H1 (cell line): ENCODE measurements around the gene THBS4. TPM values are rescaled to one million over a fixed set of nuclear protein-coding genes. Genes with fewer than 3 reads are reported as not detected.

Experiments used
- CTCF ChIA-PET: fragments of 300-600 bp; sonication (Branson Sonifier 250); formaldehyde crosslinking; loops from one replicate; lab custom pipeline; 2021; ENCODE audit not compliant: partially characterized antibody; lab: Charles Lee
- POLR2A ChIA-PET: fragments of 300-600 bp; sonication (Branson Sonifier 250); formaldehyde crosslinking; loops from one replicate; lab custom pipeline; 2021; ENCODE audit warnings: inconsistent platforms; ENCODE audit not compliant: partially characterized antibody; lab: Charles Lee
- DNase-seq, 2 experiments: peaks; one replicate each; pipeline versions ENCODE4 v3.0.0 to v3.0.0-alpha.2; 2010 to 2022; ENCODE audit warnings: low spot score in 2 of 2, low read depth in 1 of 2, mixed read lengths in 1 of 2
- FAIRE-seq: peaks from 2 replicates; lab custom pipeline; 2011; peaks lifted over from hg19 to GRCh38; lab: Jason Lieb, UNC
- H2AFZ ChIP-seq: 2 replicates; pipeline ENCODE4 v1.8.1; 2012; ENCODE audit warnings: low read length, inconsistent platforms
- H2AK5ac ChIP-seq: 2 replicates; pipeline ENCODE4 v1.6.1; 2013; ENCODE audit warnings: low read depth, low read length
- H2BK120ac ChIP-seq: replicated peaks from 2 replicates; pipeline ENCODE3; 2013; ENCODE audit warnings: low read depth, low read length, inconsistent platforms
- H2BK12ac ChIP-seq: 2 replicates; pipeline ENCODE4 v1.6.1; 2013; ENCODE audit warnings: low read depth, low read length
- H2BK15ac ChIP-seq: 2 replicates; pipeline ENCODE4 v1.6.1; 2013; ENCODE audit warnings: low read length
- H2BK20ac ChIP-seq: 2 replicates; pipeline ENCODE4 v1.6.1; 2013; ENCODE audit warnings: low read length
- H2BK5ac ChIP-seq: 2 replicates; pipeline ENCODE4 v1.6.1; 2013; ENCODE audit warnings: low read depth, low read length
- H3K14ac ChIP-seq: 2 replicates; pipeline ENCODE4 v1.6.1; 2013; ENCODE audit warnings: inconsistent platforms; ENCODE audit not compliant: insufficient read length
- H3K18ac ChIP-seq: 2 replicates; pipeline ENCODE4 v1.6.1; 2013; ENCODE audit warnings: low read length; ENCODE audit errors: extremely low read depth
- H3K23ac ChIP-seq: 2 replicates; pipeline ENCODE4 v1.6.1; 2013; ENCODE audit warnings: inconsistent platforms; ENCODE audit not compliant: insufficient read length
- H3K23me2 ChIP-seq: 2 replicates; pipeline ENCODE4 v1.6.1; 2013; ENCODE audit warnings: low read depth, low read length
- H3K27ac ChIP-seq: 2 replicates; pipeline ENCODE4 v1.6.1; 2011; ENCODE audit warnings: low read depth, low read length, inconsistent platforms
- H3K27me3 ChIP-seq, 4 experiments: replicated peaks in 1 of 4; 1 replicate in 1 of 4; 2 replicates in 3 of 4; pipeline versions ENCODE4 v1.6.1 to v1.8.1; 2011 to 2013; ENCODE audit warnings: low read length in 3 of 4, mild to moderate bottlenecking in 3 of 4, inconsistent platforms in 2 of 4, mixed read lengths in 2 of 4, moderate library complexity in 1 of 4; ENCODE audit not compliant: control insufficient read depth in 3 of 4, insufficient read depth in 3 of 4; ENCODE audit errors: extremely low read depth in 1 of 4
- H3K36me3 ChIP-seq, 4 experiments: 2 replicates each; pipeline versions ENCODE4 v1.6.1 to v1.8.1; 2011 to 2013; ENCODE audit warnings: mild to moderate bottlenecking in 4 of 4, low read length in 3 of 4, moderate library complexity in 2 of 4, control low read depth in 1 of 4, inconsistent platforms in 1 of 4; ENCODE audit not compliant: insufficient read depth in 4 of 4, control insufficient read depth in 2 of 4
- H3K4ac ChIP-seq: replicated peaks from 2 replicates; pipeline ENCODE3; 2013; ENCODE audit warnings: low read length, low read depth, mixed read lengths, inconsistent platforms; ENCODE audit not compliant: insufficient read length
- H3K4me1 ChIP-seq, 4 experiments: replicated peaks in 1 of 4; 1 replicate in 1 of 4; 2 replicates in 3 of 4; pipeline versions ENCODE4 v1.6.1 to v1.8.1; 2011 to 2013; ENCODE audit warnings: low read length in 3 of 4, inconsistent platforms in 2 of 4, mixed read lengths in 1 of 4; ENCODE audit not compliant: insufficient read depth in 4 of 4, control insufficient read depth in 3 of 4
- H3K4me2 ChIP-seq, 2 experiments: 2 replicates each; pipeline versions ENCODE4 v1.6.1 to v1.8.1; 2011 to 2013; ENCODE audit warnings: low read depth in 2 of 2, low read length in 2 of 2, control low read depth in 1 of 2, inconsistent platforms in 1 of 2, mild to moderate bottlenecking in 1 of 2; ENCODE audit not compliant: insufficient read depth in 1 of 2
- H3K4me3 ChIP-seq, 4 experiments: fragments of 200-600, 300-600 bp in 1 of 4; sonication (generic), shearing (Covaris generic), sonication (Bioruptor Twin) in 1 of 4; 2 replicates each; pipeline versions ENCODE4 v1.5.1 to v1.8.1; 2011 to 2016; ENCODE audit warnings: low read length in 4 of 4, low read depth in 3 of 4, control low read depth in 2 of 4, inconsistent platforms in 2 of 4, mild to moderate bottlenecking in 2 of 4, mixed read lengths in 1 of 4, moderate library complexity in 1 of 4; ENCODE audit not compliant: insufficient read depth in 2 of 4; ENCODE audit errors: extremely low read depth in 1 of 4
- H3K56ac ChIP-seq: replicated peaks from 2 replicates; pipeline ENCODE3; 2013; ENCODE audit warnings: low read depth, mild to moderate bottlenecking, mixed read lengths, low read length, inconsistent platforms; ENCODE audit not compliant: insufficient read length
- H3K79me1 ChIP-seq: 2 replicates; pipeline ENCODE4 v1.6.1; 2013; ENCODE audit warnings: low read depth, low read length, control low read depth
- H3K79me2 ChIP-seq, 2 experiments: 2 replicates each; pipeline versions ENCODE4 v1.6.1 to v1.8.1; 2012 to 2013; ENCODE audit warnings: low read length in 2 of 2, mild to moderate bottlenecking in 2 of 2, inconsistent platforms in 1 of 2; ENCODE audit not compliant: insufficient read depth in 2 of 2, control insufficient read depth in 1 of 2
- H3K9ac ChIP-seq, 4 experiments: replicated peaks in 1 of 4; 1 replicate in 1 of 4; 2 replicates in 3 of 4; pipeline versions ENCODE4 v1.6.1 to v1.8.1; 2011 to 2013; ENCODE audit warnings: low read depth in 3 of 4, low read length in 3 of 4, control low read depth in 2 of 4, mild to moderate bottlenecking in 2 of 4, moderate library complexity in 2 of 4, inconsistent platforms in 1 of 4; ENCODE audit errors: extremely low read depth in 1 of 4
- H3K9me3 ChIP-seq, 2 experiments: 2 replicates each; pipeline versions ENCODE4 v1.6.1 to v1.8.1; 2012 to 2013; ENCODE audit warnings: mild to moderate bottlenecking in 2 of 2, moderate library complexity in 2 of 2, control low read depth in 1 of 2, inconsistent platforms in 1 of 2, low read depth in 1 of 2, low read length in 1 of 2, mixed read lengths in 1 of 2; ENCODE audit not compliant: insufficient read depth in 2 of 2
- H4K20me1 ChIP-seq, 2 experiments: replicated peaks in 1 of 2; 2 replicates each; pipeline versions ENCODE3 to v1.8.1; 2011 to 2013; ENCODE audit warnings: inconsistent platforms in 2 of 2, low read length in 2 of 2, mild to moderate bottlenecking in 1 of 2; ENCODE audit not compliant: insufficient read depth in 2 of 2, control insufficient read depth in 1 of 2
- H4K5ac ChIP-seq: 2 replicates; pipeline ENCODE4 v1.6.1; 2013; ENCODE audit warnings: low read length, low read depth, mixed read lengths, inconsistent platforms; ENCODE audit not compliant: insufficient read length
- H4K8ac ChIP-seq: 2 replicates; pipeline ENCODE4 v1.8.0; 2013; ENCODE audit warnings: mild to moderate bottlenecking, moderate library complexity, low read length, inconsistent platforms; ENCODE audit not compliant: insufficient read depth; ENCODE audit errors: extremely low read depth
- H4K91ac ChIP-seq: replicated peaks from 2 replicates; pipeline ENCODE3; 2013; ENCODE audit warnings: low read length, mixed read lengths, inconsistent platforms; ENCODE audit not compliant: insufficient read length
- WGBS, 2 experiments: shearing (Covaris generic) in 1 of 2; methylation state at CpG; one replicate each; pipeline versions ENCODE4 v1.1.6 to v1.1.7; 2013 to 2015; ENCODE audit warnings: low lambda C conversion rate in 2 of 2, mixed read lengths in 2 of 2, inconsistent platforms in 1 of 2, low coverage in 1 of 2, missing lambda C conversion rate in 1 of 2; ENCODE audit not compliant: insufficient replicate concordance in 2 of 2, insufficient coverage in 1 of 2, insufficient read length in 1 of 2; ENCODE audit errors: extremely low coverage in 1 of 2, missing lambda C conversion rate in 1 of 2; 5-methylcytosine and 5-hydroxymethylcytosine counted together
- polyA plus RNA-seq, 7 experiments: library from polyadenylated mRNA; depleted of rRNA in 3 of 7; stranded (reverse) in 5 of 7; unstranded in 2 of 7; fragments of >200 nt in 5 of 7; fragments of 200-250 nt in 2 of 7; gene quantifications; 1 replicate in 5 of 7; 2 replicates in 1 of 7; 4 replicates in 1 of 7; pipeline versions ENCODE4 v1.2.1 to v1.2.3, GENCODE V29; 2011 to 2013; ENCODE audit warnings: missing spikeins in 2 of 7, mixed read lengths in 2 of 7
- total RNA-seq: library from RNA; stranded (reverse); fragmentation: NEBNext Ultra II Directional; extraction: Animal tissue kit (Norgen Biotek cat#: 25700); gene quantifications from 2 replicates; pipeline ENCODE4 v1.2.1, GENCODE V29; 2021

THBS4 gene
- total and polyA plus RNA-seq, 2 of the 8 experiments (the other 6 are each of a cell fraction or from before 2014, with no cell fraction given), result 12.8 to 25.4 TPM

DNA sequence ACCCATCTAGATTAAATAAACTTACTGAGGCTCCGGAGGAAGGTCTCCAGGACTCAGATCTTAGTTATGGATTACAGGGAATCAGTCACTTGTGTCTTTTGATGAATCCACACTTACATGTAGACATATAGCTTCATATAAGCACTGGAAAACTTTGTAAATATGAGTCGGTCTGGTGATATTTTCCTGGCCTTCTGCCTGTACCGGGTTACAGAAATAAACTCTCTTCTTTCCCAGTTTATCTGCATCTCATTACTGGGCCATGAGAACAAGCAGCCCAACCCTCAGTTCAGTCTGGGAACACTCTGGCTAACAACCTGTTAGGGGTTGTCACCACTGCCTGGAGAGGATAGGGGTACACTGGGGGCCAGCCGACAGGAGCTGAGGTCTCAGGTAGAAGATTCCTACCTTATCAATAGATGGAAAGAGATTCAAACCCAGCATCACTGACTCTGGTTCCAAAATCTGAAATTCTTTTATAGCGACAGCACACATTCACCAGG, 59.1 kb downstream of the THBS4 start:
- Histone ChIP-seq H3K4me3 (no peak overlapping the region), H3K79me2 (no peaks in the 10 kb centered on the region), H2AK5ac (no peak overlapping the region), H2BK12ac (0 out of 2 replicates have a peak overlapping the region, but pooled peaks have one; percentile 0), H3K18ac (peak overlapping the region; percentile 65; the same call in 1 of the 2 replicates), H3K9me3 (no peaks in the 10 kb centered on the region), H2BK120ac (peak overlapping the region; percentile 69), H3K56ac (no peak overlapping the region), H2BK20ac (peak overlapping the region; percentile 87; the same call in 1 of the 2 replicates), H2AFZ (no peak overlapping the region), H3K4me2 (no peak overlapping the region), H3K79me1 (no peaks in the 10 kb centered on the region), H3K23ac (no peak overlapping the region), H3K4ac (peak overlapping the region; percentile 21), H3K14ac (no peak overlapping the region), H3K36me3 (no peaks in the 10 kb centered on the region), H4K5ac (no peak overlapping the region), H3K23me2 (no peaks in the 10 kb centered on the region), H4K8ac (no peak overlapping the region), H3K27ac (no peak overlapping the region), H3K27me3 (no peaks in the 10 kb centered on the region), H3K9ac (no peak overlapping the region), H4K20me1 (no peaks in the 10 kb centered on the region), H2BK5ac (peak overlapping the region; percentile 82), H3K4me1 (peaks cover 5 to 12% (median 8%) of the 10 kb centered on the region in 4 experiments), H2BK15ac (no peak overlapping the region), H4K91ac (no peak overlapping the region)
- 86% methylated on average over 5 of the region's 5 CpGs; no CpG with 5 or more reads in 1 of the 2 experiments for WGBS, 2 experiments
- no peak for DNase-seq
- POLR2A ChIA-PET, result interaction anchor here (1.0 to 3.7 kb wide), 5 partner anchors 11 to 213 kb away, joined by 3 to 20 read pairs (median 3); partner anchors contain the start of gene SERINC5
- FAIRE-seq, result no peak
- CTCF ChIA-PET, result interaction anchor here (0.7 to 7.2 kb wide), 12 partner anchors 10 to 301 kb away, joined by 3 to 118 read pairs (median 3); no protein-coding TSS in a partner anchor
